GM18951 (cell line): Measurements from ENCODE around the gene FRMD5.

Experiments used
- POLR2A ChIP-seq: IDR thresholded peaks from 4 replicates; pipeline ENCODE4 v1.6.1; 2011; ENCODE audit warnings: mild to moderate bottlenecking; ENCODE audit not compliant: insufficient read length, insufficient read depth; ENCODE audit errors: extremely low read depth
- in situ Hi-C: fragments of 300-500 bp; cut with MboI; formaldehyde crosslinking; loops from one replicate; pipeline ENCODE4 v1.12.0; 2022; ENCODE audit warnings: low sequenced_read_pairs, mixed read lengths, inconsistent platforms; ENCODE audit not compliant: unreplicated experiment

The FRMD5 gene

GRCh38 chr15:44147636-44148035, 47.4 kb downstream of the FRMD5 start:
- TF ChIP-seq POLR2A, result no peak
- in situ Hi-C loops, result no loop called here

- in situ Hi-C loops, result no loop called here
- no peak for TF ChIP-seq POLR2A
Measured at GRCh38 chr15:44145495-44145894, 49.6 kb downstream of the FRMD5 start.

DNA sequence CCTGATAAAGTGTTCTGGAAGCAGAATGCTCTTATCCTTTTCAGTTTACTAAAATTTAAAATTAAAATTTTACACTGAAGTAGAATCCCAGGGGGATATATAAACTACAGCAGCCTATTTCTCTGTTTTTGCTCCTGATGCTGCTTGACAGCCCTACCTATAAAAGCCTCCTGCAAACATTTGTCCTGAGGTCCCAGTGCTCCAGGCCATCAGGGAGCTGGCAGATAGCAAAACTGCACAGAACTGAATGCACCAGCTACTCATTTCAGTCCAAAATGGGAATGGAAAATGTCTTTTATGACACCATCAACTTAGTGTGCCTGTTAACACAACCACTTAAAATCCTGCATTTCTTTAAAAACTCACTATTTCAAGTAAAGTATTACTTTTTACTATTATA, 50.1 kb downstream of the FRMD5 start:
- in situ Hi-C loops, result no loop called here

DNA sequence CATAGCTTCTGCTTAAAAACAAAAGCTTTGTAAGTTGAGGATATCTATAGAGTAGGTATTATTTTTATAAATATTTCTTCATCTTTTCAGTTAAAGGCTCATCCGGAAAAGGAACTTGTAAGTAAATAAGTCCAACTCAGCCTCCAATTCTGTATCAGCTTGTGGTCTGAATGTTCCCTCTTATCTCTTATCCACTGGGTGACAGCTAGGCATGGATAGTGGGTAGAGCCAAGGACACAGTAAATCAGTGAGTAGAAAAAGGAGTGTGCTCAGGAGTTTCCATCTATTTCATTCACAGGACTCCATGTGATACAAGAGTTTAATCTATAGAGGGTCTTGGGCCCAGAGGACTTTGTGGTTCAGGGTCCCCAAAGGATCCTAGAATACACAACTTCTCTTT, 50.9 kb downstream of the FRMD5 start:
- no peak for TF ChIP-seq POLR2A
- in situ Hi-C loops, result no loop called here

More for the DNA sequence above, 50.1 kb downstream of the FRMD5 start:
- TF ChIP-seq POLR2A, result no peak

- in situ Hi-C loops, result no loop called here
Measured at GRCh38 chr15:44137750-44138149, 57.3 kb downstream of the FRMD5 start.

DNA sequence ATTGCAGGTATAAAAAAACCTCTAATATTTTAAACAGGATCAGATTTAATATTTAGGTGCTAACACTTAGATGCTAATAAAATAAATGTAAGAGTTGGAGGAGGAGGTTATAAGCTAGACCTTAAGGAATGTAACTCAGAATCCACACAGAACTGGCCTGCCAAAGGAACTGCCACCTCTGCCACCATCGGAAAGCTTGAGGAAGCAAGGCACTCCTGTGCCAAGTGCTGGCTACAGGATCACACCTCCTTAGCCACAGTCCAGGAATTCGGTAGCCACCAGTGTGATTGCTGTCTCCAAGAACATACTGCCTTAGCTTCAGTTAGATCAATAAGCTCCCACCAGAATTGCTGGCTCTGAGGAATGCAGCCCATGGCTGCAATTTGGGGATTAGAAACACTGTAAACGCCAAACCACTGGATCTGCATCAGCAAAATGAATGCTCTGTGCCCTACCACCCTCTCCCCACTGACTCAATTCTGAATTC, 58.0 kb downstream of the FRMD5 start:
- TF ChIP-seq POLR2A, result no peak
- in situ Hi-C loops, result no loop called here

More at GRCh38 chr15:44137750-44138149, 57.3 kb downstream of the FRMD5 start:
- TF ChIP-seq POLR2A, result no peak

DNA sequence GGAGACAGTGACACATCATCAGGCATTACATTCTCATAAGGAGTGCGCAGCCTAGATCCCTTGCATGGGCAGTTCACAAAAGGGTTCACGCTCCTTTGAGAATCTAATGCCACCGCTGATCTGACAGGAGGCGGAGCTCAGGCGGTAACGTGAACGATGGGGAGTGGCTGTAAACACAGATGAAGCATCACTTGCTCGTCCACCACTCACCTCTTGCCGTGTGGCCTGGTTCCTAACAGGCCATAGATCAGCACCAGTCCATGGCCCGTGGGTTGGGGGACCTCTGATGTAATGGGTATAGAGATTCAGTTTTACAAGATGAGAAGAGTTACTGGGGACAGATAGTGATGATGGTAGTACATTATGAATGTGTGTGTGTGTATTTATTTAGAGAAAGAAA, 63.0 kb downstream of the FRMD5 start:
- no peak for TF ChIP-seq POLR2A
- in situ Hi-C loops, result no loop called here

DNA sequence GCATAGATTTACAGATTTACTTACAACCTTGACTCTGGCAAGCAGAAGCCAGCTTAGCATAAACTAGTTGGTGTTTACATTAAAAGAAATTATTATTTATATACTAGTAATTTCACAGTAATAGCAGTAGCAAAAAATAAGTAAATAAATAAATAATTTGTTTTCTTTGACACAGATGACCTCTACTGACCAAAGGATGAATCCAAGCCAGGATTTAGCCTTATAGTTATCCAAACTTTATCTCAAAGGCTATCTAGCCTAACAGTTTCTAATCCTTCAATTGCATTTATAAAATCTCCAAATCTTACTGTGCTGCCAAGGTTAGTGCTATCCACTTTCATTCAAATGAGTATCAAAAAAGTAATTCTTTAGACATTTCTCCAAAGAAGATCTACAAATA, 64.3 kb downstream of the FRMD5 start:
- TF ChIP-seq POLR2A, result no peak
- in situ Hi-C loops, result no loop called here

GRCh38 chr15:44129911-44130310, 65.2 kb downstream of the FRMD5 start:
- no peak for TF ChIP-seq POLR2A
- in situ Hi-C loops, result no loop called here

DNA sequence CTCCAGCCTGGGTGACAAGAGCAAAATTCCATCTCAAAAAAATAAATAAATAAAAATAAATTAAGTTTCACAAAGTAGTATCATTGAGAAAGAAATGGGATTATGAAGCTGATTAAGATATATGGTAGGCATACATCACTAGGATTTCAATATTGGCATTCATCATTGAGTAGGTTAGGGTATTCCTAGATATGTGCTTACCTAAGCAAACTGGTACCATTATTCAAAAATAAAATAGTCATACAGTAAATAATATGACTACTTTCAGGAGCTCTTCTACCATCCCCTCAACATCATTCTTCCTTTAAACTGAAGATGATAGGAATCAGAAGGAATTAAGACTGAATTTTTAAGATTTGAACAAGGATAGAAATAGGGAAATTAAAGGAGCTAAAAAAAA, 66.6 kb downstream of the FRMD5 start:
- no peak for TF ChIP-seq POLR2A

DNA sequence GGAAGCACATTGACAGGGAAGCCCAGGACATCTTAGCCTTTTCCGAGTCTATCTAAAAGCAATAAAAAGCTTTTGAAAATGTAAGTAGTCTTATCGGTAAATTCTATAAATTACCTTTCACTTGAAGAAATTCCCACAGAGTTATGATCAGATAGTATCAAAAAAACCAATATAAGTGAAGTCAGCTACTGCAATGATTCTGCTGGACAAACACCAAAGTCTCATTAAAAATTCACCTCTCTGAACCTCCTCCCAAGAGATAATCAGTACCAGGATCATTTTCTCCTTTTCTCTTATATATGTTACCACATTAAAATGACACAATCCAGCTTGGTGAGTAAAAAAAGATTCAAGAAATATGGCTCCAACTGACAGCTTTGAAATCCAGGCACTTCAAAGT, 69.2 kb downstream of the FRMD5 start:
- in situ Hi-C loops, result no loop called here
- TF ChIP-seq POLR2A, result no peak

More for the DNA sequence above, 66.6 kb downstream of the FRMD5 start:
- in situ Hi-C loops, result no loop called here

GRCh38 chr15:44102675-44103254, 92.3 kb downstream of the FRMD5 start:
- in situ Hi-C loops, result no loop called here
- TF ChIP-seq POLR2A, result no peak

DNA sequence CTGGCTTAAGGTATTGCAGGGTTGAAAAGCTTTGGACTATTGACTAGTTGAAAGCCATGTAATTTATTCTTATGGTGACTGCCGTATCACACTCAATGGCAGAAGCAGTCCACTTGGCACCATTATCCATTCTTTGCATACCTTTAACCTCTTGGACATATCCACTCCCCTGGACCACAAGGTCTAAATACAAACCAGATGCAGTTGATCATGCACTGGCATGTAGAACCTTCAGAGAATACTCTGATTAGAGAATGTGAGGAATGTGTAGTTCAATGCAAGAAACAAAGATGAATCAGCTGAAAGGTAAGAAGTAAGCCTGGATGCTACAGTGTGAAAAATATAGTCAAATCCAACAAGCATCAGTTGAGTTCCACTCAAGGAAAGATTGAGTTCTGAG, 93.1 kb downstream of the FRMD5 start:
- TF ChIP-seq POLR2A, result no peak
- in situ Hi-C loops, result no loop called here

DNA sequence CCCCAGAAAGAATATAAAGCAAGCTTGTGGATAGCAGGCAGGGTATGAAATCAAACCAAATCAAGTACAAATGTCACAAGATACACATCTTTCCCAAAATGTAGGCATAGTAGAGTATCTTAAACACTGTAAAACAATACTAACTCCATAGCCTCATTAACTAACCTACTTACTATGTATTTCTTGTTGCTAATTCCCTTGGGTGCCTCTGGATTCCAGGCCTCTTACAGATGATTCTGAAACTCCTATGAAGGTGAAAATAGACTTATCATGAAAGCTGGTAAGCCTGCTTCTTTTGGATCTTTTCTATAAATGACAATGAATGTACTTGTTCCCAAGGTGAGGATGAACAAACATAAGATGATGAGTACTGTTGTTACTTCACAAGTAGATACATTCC, 93.8 kb downstream of the FRMD5 start:
- no peak for TF ChIP-seq POLR2A
- in situ Hi-C loops, result no loop called here

GRCh38 chr15:44099671-44100070, 95.4 kb downstream of the FRMD5 start:
- in situ Hi-C loops, result no loop called here
- no peak for TF ChIP-seq POLR2A

DNA sequence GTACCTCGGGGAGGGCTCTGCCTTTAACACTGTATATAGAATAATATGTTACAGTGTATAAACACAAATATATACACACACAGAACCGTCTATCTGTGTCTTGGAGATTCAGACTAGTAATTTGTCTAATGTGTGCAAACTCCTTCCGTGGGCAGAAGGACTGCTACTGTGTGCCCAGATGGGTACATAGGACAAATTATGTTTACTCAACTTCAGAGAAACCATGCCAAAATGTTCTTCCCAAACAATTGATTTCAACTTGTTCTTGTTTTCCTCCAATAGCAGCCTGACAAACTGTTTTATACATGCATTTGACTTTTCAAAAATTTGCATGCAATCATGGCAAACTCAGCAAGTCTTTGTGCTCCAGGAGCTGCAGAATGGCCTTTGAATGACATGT, 97.5 kb downstream of the FRMD5 start:
- in situ Hi-C loops, result no loop called here
- no peak for TF ChIP-seq POLR2A
